ENCODE results near the gene COX19.

- no peak for TF ChIP-seq POLR2A (IDR thresholded peaks at IDR 0.05)
- no peak for TF ChIP-seq CTCF (IDR thresholded peaks at IDR 0.05)
Observed at GRCh38 chr7:918118-918425, 57.3 kb downstream of the COX19 start.
